GM19035 (cell line): ENCODE results near the gene CCN5.
"Not testable (repeated sequence)": the region's sequence is repeated elsewhere in the genome, so short reads cannot be mapped to it uniquely, and the experiment has no call there.

Experiments used
- ATAC-seq: cut with Tn5 transposase; IDR thresholded peaks from one replicate; pipeline ENCODE4 v1.9.1; 2021; ENCODE audit not compliant: unreplicated experiment

CCN5 gene

GRCh38 chr20:44694159-44694558, 21.0 kb upstream of the CCN5 start:
- no peak for ATAC-seq

GRCh38 chr20:44695295-44695673, 19.9 kb upstream of the CCN5 start:
- ATAC-seq: no peak

GRCh38 chr20:44695674-44696300, 19.4 kb upstream of the CCN5 start:
- no peak for ATAC-seq

GRCh38 chr20:44696315-44696714, 18.9 kb upstream of the CCN5 start:
- no peak for ATAC-seq

GRCh38 chr20:44697041-44697440, 18.1 kb upstream of the CCN5 start:
- not testable (repeated sequence) for ATAC-seq

GRCh38 chr20:44698351-44698750, 16.8 kb upstream of the CCN5 start:
- no peak for ATAC-seq

- ATAC-seq: no peak
Observed at GRCh38 chr20:44700306-44700705, 14.9 kb upstream of the CCN5 start.

- ATAC-seq: no peak
Observed at GRCh38 chr20:44701118-44701857, 13.9 kb upstream of the CCN5 start.

- ATAC-seq: no peak
Observed at GRCh38 chr20:44701858-44702256, 13.3 kb upstream of the CCN5 start.

GRCh38 chr20:44702776-44703175, 12.4 kb upstream of the CCN5 start:
- ATAC-seq: no peak

- no peak for ATAC-seq
Observed at GRCh38 chr20:44703183-44703925, 11.8 kb upstream of the CCN5 start.

GRCh38 chr20:44703956-44704488, 11.1 kb upstream of the CCN5 start:
- ATAC-seq: no peak

GRCh38 chr20:44704551-44704971, 10.6 kb upstream of the CCN5 start:
- no peak for ATAC-seq

GRCh38 chr20:44705364-44706094, 9.6 kb upstream of the CCN5 start:
- no peak for ATAC-seq

GRCh38 chr20:44706301-44707017, 8.7 kb upstream of the CCN5 start:
- ATAC-seq: no peak

- ATAC-seq: no peak
Observed at GRCh38 chr20:44707018-44707579, 8.1 kb upstream of the CCN5 start.

GRCh38 chr20:44709380-44709779, 5.8 kb upstream of the CCN5 start:
- no peak for ATAC-seq

GRCh38 chr20:44709797-44710196, 5.4 kb upstream of the CCN5 start:
- ATAC-seq: no peak

- no peak for ATAC-seq
Observed at GRCh38 chr20:44711237-44711636, 3.9 kb upstream of the CCN5 start.

GRCh38 chr20:44714102-44714700, 968 bp upstream of the CCN5 start:
- no peak for ATAC-seq
